ENCODE results near the gene TOP2B. TPM values are rescaled to one million over a fixed set of nuclear protein-coding genes. Genes with fewer than 3 reads are reported as not detected.

The TOP2B gene
- total RNA-seq, 1 donor from 2014 or later: 99.5 TPM

DNA sequence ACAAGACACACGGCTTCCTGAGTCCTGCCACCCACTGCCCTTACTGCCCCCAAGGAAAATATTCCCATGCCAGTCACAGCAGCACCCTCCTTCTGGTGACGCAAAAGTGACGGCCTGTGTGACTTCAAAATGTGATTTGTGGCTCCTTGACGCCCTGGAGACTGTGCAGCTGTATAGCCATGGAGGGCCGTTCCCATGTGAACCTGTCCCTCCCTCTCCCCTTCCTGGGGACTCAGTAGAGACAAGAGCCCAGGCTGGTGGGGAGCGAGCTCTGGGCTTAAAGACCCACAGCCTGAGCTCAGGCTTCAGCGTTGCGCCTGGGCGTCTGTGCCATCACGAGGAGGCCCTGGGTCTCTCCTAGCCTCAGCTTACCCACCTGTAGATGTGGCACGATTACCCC lies 78.2 kb downstream of the TOP2B start:
- H3K4me1 Mint-ChIP-seq (ENCODE audit: unreplicated experiment): peaks cover 69% of the 10 kb centered on the region
- no peak overlapping the region for H3K4me3 Mint-ChIP-seq (ENCODE audit: unreplicated experiment)
- peaks cover 11% of the 10 kb centered on the region for H3K36me3 Mint-ChIP-seq (ENCODE audit: unreplicated experiment)

DNA sequence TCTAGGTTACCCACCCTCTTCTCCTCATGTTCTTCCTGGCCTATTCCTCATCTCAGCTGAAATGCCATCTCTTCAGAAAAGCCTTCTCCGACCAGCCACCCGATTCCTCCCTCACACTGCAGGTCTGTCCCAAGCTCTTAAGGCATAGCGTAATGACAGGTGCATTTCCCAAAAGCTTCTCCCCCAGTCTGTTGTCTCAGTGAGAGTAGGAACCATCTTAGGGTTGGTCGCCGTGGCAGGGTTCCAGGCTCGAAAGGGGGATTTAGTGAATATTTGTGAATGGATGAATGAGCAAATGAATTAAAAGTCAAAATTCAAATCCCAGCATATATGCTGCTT lies 78.6 kb downstream of the TOP2B start:
- H3K27ac Mint-ChIP-seq (ENCODE audit: unreplicated experiment): peak overlapping the region; percentile 85
- TF ChIP-seq, protein P1, sequence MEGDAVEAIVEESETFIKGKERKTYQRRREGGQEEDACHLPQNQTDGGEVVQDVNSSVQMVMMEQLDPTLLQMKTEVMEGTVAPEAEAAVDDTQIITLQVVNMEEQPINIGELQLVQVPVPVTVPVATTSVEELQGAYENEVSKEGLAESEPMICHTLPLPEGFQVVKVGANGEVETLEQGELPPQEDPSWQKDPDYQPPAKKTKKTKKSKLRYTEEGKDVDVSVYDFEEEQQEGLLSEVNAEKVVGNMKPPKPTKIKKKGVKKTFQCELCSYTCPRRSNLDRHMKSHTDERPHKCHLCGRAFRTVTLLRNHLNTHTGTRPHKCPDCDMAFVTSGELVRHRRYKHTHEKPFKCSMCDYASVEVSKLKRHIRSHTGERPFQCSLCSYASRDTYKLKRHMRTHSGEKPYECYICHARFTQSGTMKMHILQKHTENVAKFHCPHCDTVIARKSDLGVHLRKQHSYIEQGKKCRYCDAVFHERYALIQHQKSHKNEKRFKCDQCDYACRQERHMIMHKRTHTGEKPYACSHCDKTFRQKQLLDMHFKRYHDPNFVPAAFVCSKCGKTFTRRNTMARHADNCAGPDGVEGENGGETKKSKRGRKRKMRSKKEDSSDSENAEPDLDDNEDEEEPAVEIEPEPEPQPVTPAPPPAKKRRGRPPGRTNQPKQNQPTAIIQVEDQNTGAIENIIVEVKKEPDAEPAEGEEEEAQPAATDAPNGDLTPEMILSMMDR (IDR thresholded peaks at IDR 0.05): no peak
- no peak overlapping the region for H3K4me3 Mint-ChIP-seq (ENCODE audit: unreplicated experiment)
- peaks cover 74% of the 10 kb centered on the region for H3K4me1 Mint-ChIP-seq (ENCODE audit: unreplicated experiment)
- H3K36me3 Mint-ChIP-seq (ENCODE audit: unreplicated experiment): peaks cover 11% of the 10 kb centered on the region
- DNase-seq (ENCODE audit: extremely low spot score, unreplicated experiment): no peak
- no peaks in the 10 kb centered on the region for H3K27me3 Mint-ChIP-seq (ENCODE audit: unreplicated experiment)
- peaks cover 5% of the 10 kb centered on the region for H3K9me3 Mint-ChIP-seq (ENCODE audit: unreplicated experiment)

More for the DNA sequence above, 78.2 kb downstream of the TOP2B start:
- TF ChIP-seq, protein P1 (IDR thresholded peaks at IDR 0.05): no peak
- H3K27ac Mint-ChIP-seq (ENCODE audit: unreplicated experiment): peak overlapping the region; percentile 85
- no peak for DNase-seq (ENCODE audit: extremely low spot score, unreplicated experiment)
- H3K9me3 Mint-ChIP-seq (ENCODE audit: unreplicated experiment): peaks cover 5% of the 10 kb centered on the region
- H3K27me3 Mint-ChIP-seq (ENCODE audit: unreplicated experiment): no peaks in the 10 kb centered on the region

DNA sequence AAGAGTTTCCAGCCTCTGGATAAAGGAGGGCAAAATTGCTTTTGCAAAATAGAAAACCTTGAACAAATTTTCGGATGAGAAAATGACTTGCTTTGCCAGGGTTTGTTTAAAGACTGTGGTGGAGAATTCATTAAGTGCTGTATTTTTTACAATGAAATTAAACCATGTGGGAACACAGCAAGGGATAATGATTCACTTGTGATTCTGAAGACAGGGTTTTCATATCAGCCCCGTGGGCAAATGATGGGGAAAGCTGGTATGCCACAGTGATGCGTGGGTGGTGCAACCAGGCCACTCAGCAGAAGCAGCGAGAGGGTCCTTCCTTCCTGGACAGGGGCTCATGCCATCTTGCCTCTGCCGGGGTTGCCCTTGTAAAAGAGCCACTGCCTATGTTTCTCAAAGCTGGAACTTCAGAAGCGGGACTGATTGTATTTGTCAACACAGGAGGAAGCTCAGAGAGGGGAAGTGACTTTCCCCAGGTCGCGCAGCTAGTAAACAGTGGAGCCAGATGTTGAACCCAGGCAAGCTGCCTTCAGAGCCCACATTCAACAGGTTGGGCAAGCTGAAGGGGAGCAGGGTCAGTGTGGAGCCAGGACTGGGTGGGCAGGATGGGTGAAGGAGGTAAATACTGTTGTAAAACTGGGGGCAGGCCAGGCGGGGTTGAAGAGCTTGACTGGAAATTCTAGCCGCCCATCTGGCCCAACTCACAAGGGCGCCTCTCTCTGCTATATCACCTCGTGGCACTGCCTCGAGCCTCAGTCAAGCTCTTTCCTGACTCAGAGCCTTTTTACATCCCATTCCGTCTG lies 79.1 kb downstream of the TOP2B start:
- Mint-ChIP-seq H3K27me3 (ENCODE audit: unreplicated experiment) (no peaks in the 10 kb centered on the region), H3K9me3 (ENCODE audit: unreplicated experiment) (peaks cover 5% of the 10 kb centered on the region), H3K36me3 (ENCODE audit: unreplicated experiment) (peaks cover 11% of the 10 kb centered on the region), H3K27ac (ENCODE audit: unreplicated experiment) (peak overlapping the region; percentile 85), H3K4me3 (ENCODE audit: unreplicated experiment) (no peak overlapping the region), H3K4me1 (ENCODE audit: unreplicated experiment) (peaks cover 75% of the 10 kb centered on the region)
- no peak for DNase-seq (ENCODE audit: extremely low spot score, unreplicated experiment)
- TF ChIP-seq, protein P1 (IDR thresholded peaks at IDR 0.05): no peak

DNA sequence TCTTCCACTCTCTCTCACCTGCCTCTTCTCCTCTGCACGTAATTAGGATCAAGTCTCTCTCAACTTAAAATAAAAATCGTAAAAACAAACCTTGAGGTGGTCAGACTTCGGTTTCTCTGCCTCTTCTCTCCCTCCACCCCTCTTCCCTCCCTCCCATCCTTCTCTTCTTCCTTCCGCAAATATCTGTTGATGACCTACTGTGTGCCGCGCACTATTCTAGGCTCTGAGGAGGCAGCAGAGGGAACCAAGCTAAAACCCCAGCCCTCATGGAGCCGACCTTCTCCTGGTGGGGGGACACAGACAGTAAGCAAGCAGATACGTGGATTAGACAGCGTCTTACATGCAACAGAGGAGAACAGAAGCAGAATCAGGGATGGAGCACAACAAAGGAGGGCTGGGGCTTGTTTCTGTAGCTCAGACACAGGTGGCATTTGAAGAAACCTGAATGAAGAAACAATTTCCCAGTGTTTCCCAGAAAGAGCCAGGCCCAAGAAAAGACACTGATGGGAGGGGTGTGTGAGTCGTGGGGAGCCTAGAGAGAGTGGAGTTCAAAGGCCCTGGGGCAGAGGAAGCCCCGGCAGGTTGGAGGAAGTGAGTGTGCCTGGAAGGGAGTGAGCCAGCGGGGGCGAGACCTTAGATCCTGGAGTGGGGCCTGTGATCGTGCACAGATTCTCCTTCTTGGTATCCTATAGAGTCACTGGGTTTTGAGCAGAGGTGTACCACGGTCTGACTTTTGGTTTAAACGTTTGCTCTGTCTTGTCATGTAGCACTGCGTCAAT lies 80.5 kb downstream of the TOP2B start:
- TF ChIP-seq, protein P1 (IDR thresholded peaks at IDR 0.05): no peak
- H3K36me3 Mint-ChIP-seq (ENCODE audit: unreplicated experiment): peaks cover 11% of the 10 kb centered on the region
- no peak overlapping the region for H3K4me3 Mint-ChIP-seq (ENCODE audit: unreplicated experiment)
- peaks cover 5% of the 10 kb centered on the region for H3K9me3 Mint-ChIP-seq (ENCODE audit: unreplicated experiment)
- no peak for DNase-seq (ENCODE audit: extremely low spot score, unreplicated experiment)
- no peaks in the 10 kb centered on the region for H3K27me3 Mint-ChIP-seq (ENCODE audit: unreplicated experiment)
- peak overlapping the region; percentile 85 for H3K27ac Mint-ChIP-seq (ENCODE audit: unreplicated experiment)
- H3K4me1 Mint-ChIP-seq (ENCODE audit: unreplicated experiment): peaks cover 68% of the 10 kb centered on the region

DNA sequence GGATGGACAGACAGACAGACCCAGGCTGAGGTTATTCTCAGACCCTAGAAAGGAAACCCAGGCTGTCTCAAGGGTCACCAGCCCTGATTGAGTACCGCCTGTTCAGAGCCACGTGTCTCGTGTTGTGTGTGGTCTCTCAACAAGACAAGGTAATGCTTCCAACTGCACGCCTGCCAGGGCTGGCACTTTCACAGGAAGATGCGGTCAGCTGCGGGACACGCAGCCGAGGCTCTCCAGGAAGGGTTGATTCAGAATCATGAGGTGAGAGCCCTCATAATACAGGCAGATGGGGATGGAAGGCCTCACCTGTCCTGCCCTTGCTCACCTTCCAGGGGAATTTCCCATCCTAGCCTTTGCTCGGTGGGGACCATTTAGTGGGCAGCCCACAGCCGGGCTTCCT lies 81.4 kb downstream of the TOP2B start:
- Mint-ChIP-seq H3K9me3 (ENCODE audit: unreplicated experiment) (peaks cover 5% of the 10 kb centered on the region), H3K36me3 (ENCODE audit: unreplicated experiment) (peaks cover 13% of the 10 kb centered on the region), H3K27me3 (ENCODE audit: unreplicated experiment) (no peaks in the 10 kb centered on the region), H3K4me1 (ENCODE audit: unreplicated experiment) (peaks cover 61% of the 10 kb centered on the region), H3K27ac (ENCODE audit: unreplicated experiment) (peak overlapping the region; percentile 85), H3K4me3 (ENCODE audit: unreplicated experiment) (no peak overlapping the region)
- TF ChIP-seq, protein P1 (IDR thresholded peaks at IDR 0.05): no peak
- no peak for DNase-seq (ENCODE audit: extremely low spot score, unreplicated experiment)
